GM12874 (cell line): ENCODE data around the gene APLP2.

Experiments used
- CTCF ChIP-seq: IDR thresholded peaks from 2 replicates; pipeline ENCODE4 v1.5.1; 2011; ENCODE audit warnings: low read depth, mild to moderate bottlenecking, control low read depth, low read length, moderate library complexity; ENCODE audit not compliant: insufficient read depth

The APLP2 gene

GRCh38 chr11:130043575-130043974 lies 26.1 kb upstream of the APLP2 start:
- TF ChIP-seq CTCF = no peak

- TF ChIP-seq CTCF = no peak
Measured at GRCh38 chr11:130047141-130047540, 22.6 kb upstream of the APLP2 start.

- no peak for TF ChIP-seq CTCF
Measured at GRCh38 chr11:130049328-130049771, 20.3 kb upstream of the APLP2 start.

- TF ChIP-seq CTCF = no peak
Measured at GRCh38 chr11:130050257-130050656, 19.4 kb upstream of the APLP2 start.

GRCh38 chr11:130051082-130051481 lies 18.6 kb upstream of the APLP2 start:
- no peak for TF ChIP-seq CTCF

GRCh38 chr11:130052567-130052966 lies 17.1 kb upstream of the APLP2 start:
- no peak for TF ChIP-seq CTCF

- no peak for TF ChIP-seq CTCF
Measured at GRCh38 chr11:130054966-130055365, 14.7 kb upstream of the APLP2 start.

- TF ChIP-seq CTCF = no peak
Measured at GRCh38 chr11:130055617-130056016, 14.1 kb upstream of the APLP2 start.
